ENCODE data around the gene PLD3.

- no peak for TF ChIP-seq GATA2 (IDR thresholded peaks at IDR 0.05; ENCODE audit: low read depth, low read length)
- TF ChIP-seq GATA3 (IDR thresholded peaks at IDR 0.05; ENCODE audit: low read depth, low read length) = no peak
These were observed 77.2 kb downstream of the PLD3 start, which contains the start of gene SERTAD1 for GRCh38 chr19:40425450-40426287.
